HG02852 (cell line): ENCODE measurements around the gene SSR3.

Experiments used
- ATAC-seq: cut with Tn5 transposase; IDR thresholded peaks from one replicate; pipeline ENCODE4 v1.9.1; 2021; ENCODE audit warnings: mild to moderate bottlenecking, moderate library complexity; ENCODE audit not compliant: unreplicated experiment

SSR3 gene

DNA sequence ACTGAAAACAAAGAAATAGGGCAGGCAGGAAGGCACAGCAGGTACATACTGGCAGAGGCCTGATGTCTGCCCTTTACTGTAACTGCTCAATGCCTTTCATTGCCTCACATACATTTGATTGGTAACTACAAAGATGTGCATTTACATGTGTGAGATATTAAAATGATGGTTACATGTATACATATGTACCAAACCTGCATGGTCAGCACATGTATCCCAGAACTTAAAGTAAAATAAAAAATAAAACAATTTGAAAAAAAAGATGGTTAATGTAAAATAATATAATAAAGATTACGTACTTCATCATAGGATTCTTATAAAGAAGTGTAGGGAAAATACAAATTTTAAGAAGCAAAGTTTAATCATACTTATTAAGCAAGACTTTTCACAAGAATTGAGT, 15.1 kb downstream of the SSR3 start:
- no peak for ATAC-seq

GRCh38 chr3:156539051-156539450, 15.9 kb downstream of the SSR3 start:
- ATAC-seq: no peak

- no peak for ATAC-seq
These were observed 18.2 kb downstream of the SSR3 start for GRCh38 chr3:156536524-156537316.

GRCh38 chr3:156535798-156536197, 19.1 kb downstream of the SSR3 start:
- ATAC-seq: no peak

GRCh38 chr3:156535162-156535627, 19.7 kb downstream of the SSR3 start:
- ATAC-seq: no peak

DNA sequence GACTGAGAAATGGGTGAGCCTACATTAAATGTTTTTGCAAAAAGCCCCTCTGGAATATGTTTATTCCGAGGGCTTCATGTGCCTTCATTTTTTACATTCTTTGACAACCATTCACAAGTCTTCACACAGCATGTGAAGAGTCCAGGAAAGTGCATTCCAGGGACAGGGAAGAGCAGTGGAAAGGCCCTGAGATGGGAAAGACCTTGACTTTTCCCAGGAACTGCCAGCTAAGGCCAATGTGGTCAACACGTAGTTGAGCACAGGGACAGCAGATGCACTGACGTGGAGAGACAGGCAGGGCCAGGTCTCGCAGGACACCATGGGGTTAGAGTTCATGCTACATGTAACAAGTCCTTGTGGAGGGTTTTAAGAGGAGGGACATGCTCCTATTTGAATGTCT, 21.7 kb downstream of the SSR3 start:
- no peak for ATAC-seq

DNA sequence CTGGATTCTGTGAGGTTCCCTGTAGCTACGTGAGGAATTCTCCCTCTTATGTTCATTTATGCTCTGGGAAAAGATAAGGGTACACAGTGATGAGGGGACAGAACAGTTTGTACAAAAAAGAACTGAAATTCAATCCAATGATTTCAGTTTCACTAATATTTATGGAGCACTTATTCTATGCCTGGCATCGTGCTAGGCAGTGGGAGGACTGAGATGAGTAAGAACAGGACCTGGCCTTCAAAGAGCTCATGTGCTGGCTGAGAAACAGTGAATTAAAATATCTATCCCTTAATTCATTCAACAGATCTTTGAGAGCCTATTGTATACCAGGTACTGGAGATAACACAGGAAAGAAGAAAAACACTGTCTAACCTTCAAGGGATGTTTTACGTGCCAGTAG, 22.2 kb downstream of the SSR3 start:
- no peak for ATAC-seq

GRCh38 chr3:156530980-156531379, 23.9 kb downstream of the SSR3 start:
- no peak for ATAC-seq

DNA sequence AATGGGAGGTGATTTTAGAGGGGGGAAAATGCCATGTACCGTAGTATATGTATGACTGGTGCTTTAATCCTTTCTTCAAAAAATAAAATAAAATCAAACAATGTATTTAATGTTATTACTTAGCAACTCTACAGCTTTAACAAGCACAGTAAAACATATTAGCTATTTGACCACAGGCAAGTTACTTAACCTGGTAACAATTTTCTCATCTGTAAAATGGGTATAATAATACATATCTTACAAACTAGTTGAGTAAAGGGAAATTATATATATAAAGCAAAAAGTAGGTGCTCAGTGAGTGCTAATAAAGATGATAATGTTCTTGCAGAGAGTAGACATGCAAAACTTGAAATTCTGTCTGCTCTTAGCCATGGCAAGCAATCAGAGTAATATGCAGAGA, 27.9 kb downstream of the SSR3 start:
- ATAC-seq: no peak

DNA sequence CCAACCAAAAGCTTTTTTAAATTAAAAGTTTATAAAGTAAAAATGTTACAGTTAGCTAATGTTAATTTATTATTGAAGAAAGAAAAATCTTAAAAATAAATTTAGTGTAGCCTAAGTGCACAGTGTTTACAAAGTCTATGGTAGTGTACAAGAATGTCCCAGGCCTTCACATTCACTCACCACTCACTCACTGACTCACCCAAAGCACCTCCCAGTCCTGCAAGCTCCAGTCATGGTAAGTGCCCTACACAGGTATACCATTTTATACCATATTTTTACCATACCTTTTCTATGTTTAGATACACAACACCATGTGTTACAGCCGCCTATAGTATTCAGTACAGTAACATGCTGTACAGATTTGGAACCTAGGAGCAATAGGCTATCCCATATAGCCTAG, 29.1 kb downstream of the SSR3 start:
- ATAC-seq: no peak

DNA sequence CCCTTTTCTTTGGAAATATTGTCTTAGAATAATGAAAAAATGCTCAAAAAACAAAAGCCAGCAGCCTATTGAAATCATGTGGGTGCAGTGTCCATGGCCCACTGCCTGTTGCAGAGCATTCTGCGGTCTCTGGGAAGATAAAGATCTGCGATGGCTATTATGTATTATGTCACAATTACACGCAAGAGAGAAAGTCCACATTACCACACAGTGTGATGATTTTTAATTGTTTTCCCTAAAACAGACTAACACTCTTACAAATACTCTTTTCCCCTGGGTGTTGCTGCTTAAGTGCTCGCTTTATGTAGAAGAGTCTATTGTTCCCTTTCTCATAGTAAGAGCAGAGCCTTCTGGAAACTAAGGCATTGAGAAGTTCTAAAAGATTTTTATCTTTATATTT, 32.2 kb downstream of the SSR3 start:
- ATAC-seq: no peak

- peak; percentile 46 for ATAC-seq
These were observed 35.2 kb downstream of the SSR3 start for GRCh38 chr3:156519758-156520162.

DNA sequence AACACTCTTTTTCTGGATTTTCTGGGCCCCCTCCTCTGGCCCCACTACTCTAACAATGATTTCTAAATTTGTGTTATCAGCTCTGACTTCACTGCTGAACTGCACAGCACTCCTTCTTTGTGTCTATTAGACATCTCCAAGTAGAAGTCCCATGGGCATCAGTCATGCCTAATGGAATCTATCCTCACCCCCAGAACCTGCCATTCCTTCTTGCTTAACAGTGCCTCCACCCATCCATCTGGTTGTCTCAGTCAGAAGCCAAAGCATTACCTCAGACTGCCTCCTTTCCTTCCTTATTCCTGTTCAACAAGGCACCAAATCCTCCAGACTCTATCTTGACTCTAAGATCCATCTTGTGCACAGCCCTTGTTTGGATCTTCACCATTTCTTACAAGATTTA, 36.2 kb downstream of the SSR3 start:
- no peak for ATAC-seq

GRCh38 chr3:156516961-156517360, 38.0 kb downstream of the SSR3 start:
- no peak for ATAC-seq

GRCh38 chr3:156516284-156516683, 38.6 kb downstream of the SSR3 start:
- ATAC-seq: no peak

GRCh38 chr3:156513619-156514018, 41.3 kb downstream of the SSR3 start:
- ATAC-seq: no peak

GRCh38 chr3:156511987-156512677, 42.8 kb downstream of the SSR3 start:
- no peak for ATAC-seq

DNA sequence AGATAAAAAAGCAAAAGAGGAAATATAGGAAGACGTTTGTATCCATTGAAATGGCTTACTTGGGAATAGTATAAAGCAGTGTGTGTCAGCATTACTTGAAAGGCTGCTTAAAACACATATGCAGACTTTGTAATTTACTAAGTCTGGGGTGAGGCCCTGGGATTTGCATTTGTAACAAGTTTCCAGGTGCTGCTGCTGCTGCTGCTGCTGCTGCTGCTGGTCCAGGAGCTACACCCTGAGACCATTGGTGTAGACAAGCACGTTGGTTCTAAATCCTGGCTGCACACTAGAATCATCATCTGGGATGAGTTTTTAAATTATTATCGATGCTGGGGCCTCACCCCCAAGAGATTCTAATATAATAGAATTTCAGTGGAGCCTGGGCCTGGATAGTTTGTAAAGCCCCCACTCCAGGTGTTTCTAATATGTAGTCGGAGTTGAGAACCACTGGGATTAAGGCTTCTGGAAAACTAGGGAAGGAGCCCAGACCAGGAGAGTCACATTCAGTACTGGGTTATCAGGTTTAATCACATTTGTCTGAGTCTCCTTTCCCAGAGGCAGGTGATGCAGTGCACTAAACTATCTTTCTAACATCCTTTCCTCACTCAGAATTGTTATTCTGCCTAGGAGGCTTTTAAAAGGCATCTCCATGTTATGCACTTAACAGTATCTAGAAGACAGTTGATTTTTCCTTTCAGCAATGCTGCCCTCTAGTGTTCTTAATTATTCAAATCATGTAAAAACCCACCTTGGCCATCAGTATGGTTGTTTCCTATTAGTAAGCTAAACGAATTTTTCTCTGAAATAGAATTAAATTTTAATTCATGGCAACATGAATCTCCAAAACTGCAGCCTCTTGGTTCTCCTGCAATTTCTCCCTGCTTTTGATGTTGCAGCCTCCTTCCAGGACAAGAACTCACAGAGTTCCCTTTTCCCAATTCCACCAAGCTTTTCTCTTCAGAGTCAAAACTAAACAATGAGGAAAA, 45.4 kb downstream of the SSR3 start:
- peak; percentile 79 for ATAC-seq

DNA sequence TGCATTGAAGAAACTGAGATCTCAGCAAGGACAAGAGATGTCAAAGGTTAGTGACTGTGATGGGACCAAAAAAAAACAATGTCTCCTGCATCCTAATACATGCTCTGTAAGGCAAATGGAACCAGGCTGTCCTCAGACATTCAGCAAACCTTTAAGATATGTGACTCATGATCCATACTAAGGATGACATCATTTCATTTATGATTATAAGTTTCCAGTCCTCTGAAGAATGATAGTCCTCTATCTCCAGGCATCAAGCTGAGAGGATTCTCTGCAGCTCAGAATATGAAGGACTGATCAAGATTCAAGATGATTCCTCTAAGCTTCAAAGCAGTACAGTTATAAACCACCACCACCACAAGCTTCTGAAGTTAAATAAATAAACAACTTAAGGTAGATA, 47.6 kb downstream of the SSR3 start:
- ATAC-seq: no peak

GRCh38 chr3:156498307-156498706, 56.6 kb downstream of the SSR3 start:
- ATAC-seq: no peak

- ATAC-seq: no peak
These were observed 57.6 kb downstream of the SSR3 start for GRCh38 chr3:156497326-156497725.
